Left renal pelvis (tissue), 4 donors: ENCODE measurements around the gene MSI2. TPM values are rescaled to one million over a fixed set of nuclear protein-coding genes. Genes with fewer than 3 reads are reported as not detected.
A peak's percentile ranks its signal among the peaks of the same experiment; 100 is the strongest.

ENCODE experiments used
- DNase-seq, 4 donors: peaks; one replicate each; pipeline ENCODE4 v3.0.0-alpha.2; 2013; ENCODE audit warnings: low read depth in 4 of 4, low spot score in 3 of 4
- polyA plus RNA-seq, 4 donors: library from polyadenylated mRNA; unstranded; fragments of 120-200 nt; gene quantifications; one replicate each; pipeline ENCODE4 v1.2.1, GENCODE V29; 2013; ENCODE audit not compliant: insufficient read length in 4 of 4

MSI2 gene
- polyA plus RNA-seq, 4 donors, result 46.8 to 107 (median 97.2) TPM

GRCh38 chr17:57682701-57683100 is 426.4 kb downstream of the MSI2 start:
- no peak for DNase-seq

DNA sequence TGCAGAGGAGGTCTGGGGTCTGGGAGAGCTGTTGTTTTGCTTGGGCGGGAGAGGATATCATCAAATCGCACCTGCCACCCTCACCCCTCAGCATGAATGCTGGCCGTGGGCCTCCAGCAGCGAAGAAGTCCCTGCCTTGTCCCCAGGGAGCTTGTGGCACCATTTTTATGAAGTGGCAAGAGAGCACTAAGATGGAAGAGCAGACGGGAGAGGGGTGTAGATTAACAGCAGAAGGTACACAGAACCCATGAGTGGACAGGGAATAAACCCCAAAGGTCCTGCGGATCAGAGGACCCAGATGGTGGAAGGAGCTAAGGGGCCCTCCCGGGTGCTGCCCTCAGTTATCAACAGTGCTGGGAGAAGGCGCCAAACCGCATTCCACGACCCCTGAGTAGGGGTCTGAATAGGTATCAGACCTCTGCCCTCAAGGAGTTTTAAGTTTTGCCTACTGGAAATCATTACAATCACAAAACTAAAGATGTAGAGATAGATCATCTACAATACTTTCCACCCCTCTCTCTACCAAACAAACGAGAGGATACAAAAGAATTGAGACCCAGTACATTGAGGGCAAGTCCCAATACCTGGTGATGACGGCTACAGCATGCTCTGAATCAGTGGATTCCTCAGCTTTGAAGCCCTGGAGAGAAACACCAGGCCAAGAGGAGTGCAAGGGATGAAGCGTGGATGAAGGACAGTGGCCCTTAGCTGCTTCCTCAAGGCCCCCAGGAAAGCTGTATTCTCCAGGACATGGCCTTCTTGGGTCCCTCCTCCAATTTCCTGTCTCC is 428.6 kb downstream of the MSI2 start:
- DNase-seq, result no peak

DNA sequence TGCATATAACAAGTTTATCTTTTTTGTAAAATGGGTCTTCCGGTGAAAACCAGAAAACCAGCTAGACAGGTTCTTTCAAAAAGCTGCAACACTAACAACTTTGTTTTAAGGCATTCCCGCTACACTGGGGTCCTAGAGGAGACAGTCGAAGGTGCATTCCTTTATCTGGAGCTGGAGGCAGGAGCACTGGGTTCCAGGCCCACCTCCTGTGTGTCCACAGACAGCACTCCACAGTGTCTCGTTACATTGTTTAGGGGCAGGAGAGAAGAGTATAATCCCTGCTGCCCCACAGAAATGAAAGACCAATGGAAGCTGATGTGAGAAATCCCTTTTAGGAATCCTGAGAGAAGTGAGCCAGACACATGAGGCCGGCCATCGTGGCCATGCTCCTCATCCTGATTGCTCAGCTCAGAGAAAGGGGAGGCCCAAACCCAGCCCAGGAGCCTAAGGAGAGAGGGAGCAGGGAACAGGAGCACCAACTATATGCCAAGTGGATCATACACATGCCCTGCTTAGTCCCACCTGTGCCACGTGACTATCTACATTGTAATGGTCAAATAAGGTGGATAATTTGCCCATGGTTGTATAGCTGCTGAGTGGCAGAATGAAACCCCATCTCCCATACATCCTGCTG is 429.3 kb downstream of the MSI2 start:
- no peak for DNase-seq

GRCh38 chr17:57687642-57688041 is 431.3 kb downstream of the MSI2 start:
- DNase-seq, result no peak

- DNase-seq, result no peak
Observed at GRCh38 chr17:57689254-57689653, 432.9 kb downstream of the MSI2 start.

GRCh38 chr17:57691939-57692338 is 435.6 kb downstream of the MSI2 start:
- no peak for DNase-seq

DNA sequence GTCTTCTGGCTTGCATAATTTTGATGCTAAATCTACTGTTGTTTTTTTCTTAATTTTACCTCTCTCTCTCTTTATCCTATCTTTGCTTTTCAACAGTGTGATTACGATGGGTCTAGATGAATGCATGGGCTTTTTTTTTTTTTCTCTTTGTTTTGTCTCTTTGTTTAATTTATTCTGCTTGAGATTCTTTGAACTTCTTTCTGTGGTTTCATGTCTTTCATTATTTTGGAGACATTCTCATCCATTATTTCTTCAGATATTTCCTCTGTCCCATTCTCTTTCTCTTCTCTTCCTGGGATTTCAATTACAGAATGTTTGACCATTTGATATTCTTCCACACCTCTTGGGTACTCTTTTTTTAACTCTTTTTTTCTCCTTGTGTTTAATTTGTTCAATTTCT is 436.4 kb downstream of the MSI2 start:
- DNase-seq, result no peak

GRCh38 chr17:57694051-57694450 is 437.7 kb downstream of the MSI2 start:
- DNase-seq, result no peak

GRCh38 chr17:57696050-57696449 is 439.7 kb downstream of the MSI2 start:
- DNase-seq, result no peak

DNA sequence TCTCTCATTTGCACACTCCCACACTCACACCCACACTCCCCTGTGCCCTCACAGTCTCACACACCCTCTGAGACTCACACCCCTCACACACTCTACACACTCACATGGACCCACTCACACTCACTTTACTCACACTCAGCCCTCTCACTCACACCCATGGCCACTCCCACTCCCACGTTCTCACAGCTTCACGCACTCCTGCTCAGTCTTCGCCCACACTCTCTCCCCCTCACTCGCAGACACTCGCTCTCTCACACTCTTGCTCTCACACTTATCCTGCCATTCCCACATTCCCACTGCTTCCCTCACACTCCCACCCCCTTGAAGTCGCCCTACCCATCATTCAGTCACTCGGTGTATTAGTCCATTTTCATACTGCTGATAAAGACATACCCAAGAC is 440.9 kb downstream of the MSI2 start:
- DNase-seq, result no peak

- DNase-seq, result no peak
Observed at GRCh38 chr17:57697891-57698711, 441.8 kb downstream of the MSI2 start.

DNA sequence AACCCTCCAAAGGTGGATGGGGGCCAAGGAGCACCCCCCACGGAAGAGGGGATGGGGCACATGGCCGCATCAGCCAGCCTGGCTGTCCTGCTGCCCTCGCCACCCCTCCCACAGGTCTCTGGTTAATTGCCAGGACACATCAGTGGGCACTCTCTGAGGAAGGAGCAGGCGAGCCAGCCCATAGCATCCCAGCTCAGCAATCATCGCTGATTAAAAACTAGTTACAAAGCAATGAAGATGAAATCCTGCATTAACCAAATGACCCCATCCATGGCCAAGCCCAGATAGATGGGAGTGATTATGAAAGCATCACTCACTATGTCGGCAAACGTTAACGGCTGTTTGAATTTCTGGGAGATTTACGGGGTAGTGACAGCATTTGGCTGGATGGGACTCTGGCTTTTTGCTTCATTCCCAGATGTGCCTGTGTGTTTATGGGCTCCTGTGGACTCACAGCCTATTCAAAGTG is 443.5 kb downstream of the MSI2 start:
- peak in 1 of 4 donors; percentile 42 for DNase-seq

GRCh38 chr17:57701124-57701523 is 444.8 kb downstream of the MSI2 start:
- DNase-seq, result no peak

DNA sequence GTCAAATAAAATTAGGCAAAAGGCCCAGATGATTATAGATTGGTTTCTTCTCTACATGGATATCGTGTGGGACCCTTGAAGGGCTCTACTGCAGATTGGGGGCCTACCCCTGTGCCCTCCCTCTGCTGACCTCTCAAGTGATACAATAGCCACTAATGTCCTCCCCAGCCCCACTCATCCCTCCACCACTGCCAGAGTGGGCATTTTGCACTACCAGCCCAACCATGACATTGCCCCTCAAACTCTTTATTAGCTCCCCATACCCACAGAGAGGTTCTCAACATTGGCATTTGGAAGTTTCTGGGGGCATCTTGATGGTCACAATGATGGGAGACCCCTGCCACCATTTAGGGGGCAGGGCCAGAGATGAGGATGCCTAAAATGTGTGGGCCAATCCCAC is 446.9 kb downstream of the MSI2 start:
- no peak for DNase-seq

- no peak for DNase-seq
Observed at GRCh38 chr17:57704448-57704847, 448.1 kb downstream of the MSI2 start.

DNA sequence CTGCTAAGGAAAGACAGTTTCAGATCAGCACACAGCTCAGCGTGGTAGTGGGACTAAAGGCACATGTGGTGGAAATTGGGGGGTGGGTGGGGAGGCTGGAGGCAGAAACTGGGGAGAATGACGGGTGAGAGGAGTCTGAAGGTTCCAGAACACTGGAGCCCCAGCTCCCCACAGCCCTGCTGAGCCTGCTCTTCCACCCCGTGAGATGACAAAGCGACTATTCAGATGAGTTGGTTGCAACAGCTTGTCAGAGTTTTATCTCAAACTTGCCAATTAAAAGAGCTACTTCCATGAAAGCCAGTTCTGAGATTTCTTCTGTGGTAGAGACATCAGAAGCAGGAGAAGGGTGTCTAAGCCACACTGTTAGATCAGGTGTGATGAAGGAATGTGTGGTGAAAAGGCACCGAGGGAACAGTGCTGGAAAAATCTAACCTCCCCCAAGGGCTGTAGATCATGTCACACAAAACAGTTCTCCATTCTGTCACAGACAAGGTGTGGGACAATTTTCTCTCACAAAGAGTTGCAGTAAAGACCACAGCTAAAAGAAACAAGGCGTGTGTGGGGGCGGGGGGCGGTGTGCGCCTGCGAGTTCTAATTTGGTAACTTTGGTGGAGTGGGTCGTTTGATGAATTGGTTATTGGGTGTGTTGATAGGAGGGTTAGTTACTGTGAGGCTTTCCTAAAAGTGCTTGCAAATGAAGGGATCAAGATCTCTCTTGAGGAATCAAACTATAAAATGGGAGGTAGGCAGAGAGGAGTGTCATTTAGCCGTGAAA is 449.8 kb downstream of the MSI2 start:
- no peak for DNase-seq

DNA sequence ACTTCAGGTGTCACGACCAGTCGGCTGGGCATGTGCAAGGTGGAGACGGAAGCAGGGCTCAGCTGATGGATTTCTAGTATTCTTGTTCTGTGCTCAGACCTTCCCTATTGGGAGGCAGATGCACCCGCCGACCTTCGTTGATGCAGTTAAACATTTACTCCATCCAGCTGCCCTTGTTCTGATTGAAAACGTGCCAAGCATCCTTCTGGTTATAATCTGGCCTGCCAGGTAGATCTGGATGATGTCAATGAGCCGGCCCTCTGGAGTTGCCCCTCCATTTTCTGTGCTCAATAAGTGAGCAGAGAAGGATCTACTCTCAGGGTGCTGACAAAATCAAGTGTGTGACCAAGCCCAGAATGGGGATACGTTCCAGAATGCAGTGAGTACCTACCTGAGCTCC is 450.4 kb downstream of the MSI2 start:
- DNase-seq, result no peak

DNA sequence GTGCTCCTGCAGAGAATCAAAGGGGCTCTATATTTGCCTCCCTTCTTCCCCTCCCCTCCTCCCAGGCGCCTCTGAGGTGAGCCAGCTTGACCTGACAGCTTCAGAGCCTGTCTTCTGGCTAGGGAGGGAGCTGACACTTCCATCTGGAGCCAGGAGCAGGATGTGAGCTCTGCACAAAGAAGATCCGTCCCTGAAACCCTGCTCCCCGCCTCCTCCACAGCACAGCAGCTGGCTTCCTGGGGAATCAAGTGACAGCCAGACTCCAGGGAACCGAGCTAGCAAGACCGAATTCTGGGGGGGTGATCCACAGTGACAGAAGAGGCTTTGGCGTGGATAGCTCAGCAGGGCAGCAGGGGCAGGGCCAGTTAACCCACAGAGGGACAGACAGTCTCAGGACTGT is 451.6 kb downstream of the MSI2 start:
- DNase-seq, result peak; percentile 44 to 79 (median 57)

DNA sequence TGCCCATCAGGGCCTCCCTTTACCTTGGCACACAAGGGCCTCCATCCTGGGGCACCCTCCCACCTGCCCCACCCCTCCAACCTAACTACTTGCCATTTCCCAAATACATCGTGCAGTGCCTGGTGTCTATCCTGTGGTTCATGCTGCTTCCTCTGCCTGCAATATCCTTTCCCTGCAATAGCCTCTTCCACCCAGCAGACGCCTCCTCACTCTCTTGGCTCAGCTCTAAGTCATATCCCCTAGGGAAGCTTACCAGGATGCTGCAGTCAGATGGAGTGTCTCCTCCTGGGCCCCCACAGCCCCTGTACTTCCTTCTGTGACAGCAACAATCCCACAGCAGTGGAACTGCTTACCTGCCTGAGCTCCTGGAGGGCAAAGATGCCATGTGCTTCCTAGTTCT is 452.1 kb downstream of the MSI2 start:
- DNase-seq, result no peak

- DNase-seq, result no peak
Observed at GRCh38 chr17:57713140-57713539, 456.8 kb downstream of the MSI2 start.
